Measurements from ENCODE around the gene SPNS3. TPM values are rescaled to one million over a fixed set of nuclear protein-coding genes. Genes with fewer than 3 reads are reported as not detected.

SPNS3 gene
- total RNA-seq, 4 donors from 2014 or later, result not detected

GRCh38 chr17:4514779-4515178, 81.0 kb downstream of the SPNS3 start:
- H3K4me3 ChIP-seq, result no peak overlapping the region
- H3K4me1 ChIP-seq, result peaks cover 0 to 41% (median 3%) of the 10 kb centered on the region in 3 donors
- TF ChIP-seq EP300 (IDR thresholded peaks at IDR 0.05) (no peak), POLR2A (IDR thresholded peaks at IDR 0.05) (no peak), POLR2AphosphoS5 (IDR thresholded peaks at IDR 0.05) (no peak), CTCF (IDR thresholded peaks at IDR 0.05) (no peak)
- no peaks in the 10 kb centered on the region for H3K9me3 ChIP-seq
- no peaks in the 10 kb centered on the region for H3K27me3 ChIP-seq
- H3K36me3 ChIP-seq, result no peaks in the 10 kb centered on the region
- WGBS, 2 donors (ENCODE audit: low coverage in 1 of 2), result 100% methylated on average over 1 of the region's 11 CpGs; no CpG with 5 or more reads in 1 of the 2 donors
- ATAC-seq, result no peak
- peak overlapping the region in 1 of 4 donors; percentile 12 for H3K27ac ChIP-seq

- Histone ChIP-seq H3K4me1 (peaks cover 0 to 47% (median 3%) of the 10 kb centered on the region in 3 donors), H3K4me3 (no peak overlapping the region), H3K27me3 (no peaks in the 10 kb centered on the region), H3K9me3 (no peaks in the 10 kb centered on the region), H3K27ac (no peak overlapping the region), H3K36me3 (no peaks in the 10 kb centered on the region)
- ATAC-seq, result no peak
- no CpG with 5 or more reads among the region's 5 CpGs for WGBS, 2 donors (ENCODE audit: low coverage in 1 of 2)
- no peak for TF ChIP-seq POLR2A (IDR thresholded peaks at IDR 0.05)
- TF ChIP-seq POLR2AphosphoS5 (IDR thresholded peaks at IDR 0.05), result no peak
- TF ChIP-seq EP300 (IDR thresholded peaks at IDR 0.05), result no peak
- TF ChIP-seq CTCF (IDR thresholded peaks at IDR 0.05), result no peak
Measured at GRCh38 chr17:4515501-4515900, 81.8 kb downstream of the SPNS3 start.

GRCh38 chr17:4516735-4517134, 83.0 kb downstream of the SPNS3 start:
- Histone ChIP-seq H3K36me3 (no peaks in the 10 kb centered on the region), H3K4me3 (no peak overlapping the region), H3K9me3 (no peaks in the 10 kb centered on the region), H3K4me1 (peaks cover 0 to 49% (median 8%) of the 10 kb centered on the region in 3 donors), H3K27ac (peak overlapping the region in 3 of 4 donors; percentile 26 to 43 (median 29)), H3K27me3 (no peaks in the 10 kb centered on the region)
- no peak for ATAC-seq
- WGBS, 2 donors (ENCODE audit: low coverage in 1 of 2), result 22 to 37% methylated on average over 10 to 11 of the region's 11 CpGs
- TF ChIP-seq POLR2AphosphoS5 (IDR thresholded peaks at IDR 0.05) (no peak), EP300 (IDR thresholded peaks at IDR 0.05) (no peak), CTCF (IDR thresholded peaks at IDR 0.05) (no peak), POLR2A (IDR thresholded peaks at IDR 0.05) (no peak)

DNA sequence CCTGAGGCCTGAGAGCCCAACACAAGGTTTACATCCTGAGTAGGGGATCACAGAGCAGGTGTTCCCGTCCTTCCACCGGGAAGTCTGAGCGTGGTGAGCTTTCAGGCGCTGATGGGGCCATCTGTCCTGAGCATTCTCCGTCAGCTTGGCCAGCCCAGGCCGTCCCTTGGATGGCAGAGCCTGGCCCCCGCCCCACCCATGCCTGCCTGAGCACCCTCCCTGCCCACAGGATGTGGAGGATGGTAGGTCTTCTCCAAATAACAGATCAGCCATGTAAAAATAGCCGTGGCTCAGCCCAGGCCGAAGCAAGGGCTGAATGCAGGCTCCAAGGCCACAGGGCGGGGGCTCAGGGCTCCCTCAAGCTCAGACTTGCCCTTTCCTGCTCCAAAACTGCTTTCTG, 85.2 kb downstream of the SPNS3 start:
- no peak for ATAC-seq
- H3K4me1 ChIP-seq, result peaks cover 0 to 47% (median 12%) of the 10 kb centered on the region in 3 donors
- H3K27me3 ChIP-seq, result no peaks in the 10 kb centered on the region
- no peaks in the 10 kb centered on the region for H3K36me3 ChIP-seq
- TF ChIP-seq EP300 (IDR thresholded peaks at IDR 0.05), result no peak
- no peak for TF ChIP-seq POLR2A (IDR thresholded peaks at IDR 0.05)
- TF ChIP-seq POLR2AphosphoS5 (IDR thresholded peaks at IDR 0.05), result no peak
- TF ChIP-seq CTCF (IDR thresholded peaks at IDR 0.05), result no peak
- H3K4me3 ChIP-seq, result no peak overlapping the region
- peak overlapping the region in 3 of 4 donors; percentile 70 to 83 (median 71) for H3K27ac ChIP-seq
- H3K9me3 ChIP-seq, result no peaks in the 10 kb centered on the region
- 100% methylated on average over 1 of the region's 10 CpGs for WGBS, 2 donors (ENCODE audit: low coverage in 1 of 2)

DNA sequence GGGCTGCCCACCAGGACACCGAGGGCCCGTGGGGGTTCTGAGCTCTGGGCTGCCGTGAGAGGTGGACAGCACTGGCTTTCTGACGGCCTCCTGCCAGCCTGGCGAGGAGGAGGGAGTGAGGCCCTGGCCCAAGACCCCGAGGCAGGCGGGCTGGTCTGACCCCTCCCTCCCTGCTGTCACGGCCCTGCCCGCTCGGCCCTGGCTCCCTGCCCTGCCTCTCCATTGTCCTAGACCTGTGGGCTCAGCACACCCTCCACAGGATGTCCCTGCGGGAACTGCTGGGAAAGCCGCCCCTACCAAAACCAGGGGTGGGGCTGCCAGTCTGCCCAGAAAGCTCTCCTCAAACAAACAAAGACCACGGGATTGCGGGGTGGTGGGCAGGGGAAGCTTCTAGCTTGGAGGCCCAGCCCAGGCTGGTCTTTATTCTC, 85.6 kb downstream of the SPNS3 start:
- peaks cover 0 to 47% (median 12%) of the 10 kb centered on the region in 3 donors for H3K4me1 ChIP-seq
- no peaks in the 10 kb centered on the region for H3K27me3 ChIP-seq
- no peaks in the 10 kb centered on the region for H3K9me3 ChIP-seq
- ATAC-seq, result peak; percentile 62
- H3K27ac ChIP-seq, result peak overlapping the region in 3 of 4 donors; percentile 70 to 83 (median 71)
- TF ChIP-seq EP300 (IDR thresholded peaks at IDR 0.05) (no peak), CTCF (IDR thresholded peaks at IDR 0.05) (no peak), POLR2A (IDR thresholded peaks at IDR 0.05) (no peak), POLR2AphosphoS5 (IDR thresholded peaks at IDR 0.05) (no peak)
- H3K36me3 ChIP-seq, result no peaks in the 10 kb centered on the region
- H3K4me3 ChIP-seq, result no peak overlapping the region
- no CpG with 5 or more reads among the region's 14 CpGs for WGBS, 2 donors (ENCODE audit: low coverage in 1 of 2)

All from gastroesophageal sphincter (tissue), 4 donors.